GM19238 (cell line): Measurements from ENCODE around the gene SLC6A13.
"Not testable (repeated sequence)": the region's sequence is repeated elsewhere in the genome, so short reads cannot be mapped to it uniquely, and the experiment has no call there.

Experiments used
- DNase-seq: peaks from one replicate; pipeline ENCODE4 v3.0.0; 2011; ENCODE audit warnings: low spot score; ENCODE audit not compliant: insufficient read length

The SLC6A13 gene

DNA sequence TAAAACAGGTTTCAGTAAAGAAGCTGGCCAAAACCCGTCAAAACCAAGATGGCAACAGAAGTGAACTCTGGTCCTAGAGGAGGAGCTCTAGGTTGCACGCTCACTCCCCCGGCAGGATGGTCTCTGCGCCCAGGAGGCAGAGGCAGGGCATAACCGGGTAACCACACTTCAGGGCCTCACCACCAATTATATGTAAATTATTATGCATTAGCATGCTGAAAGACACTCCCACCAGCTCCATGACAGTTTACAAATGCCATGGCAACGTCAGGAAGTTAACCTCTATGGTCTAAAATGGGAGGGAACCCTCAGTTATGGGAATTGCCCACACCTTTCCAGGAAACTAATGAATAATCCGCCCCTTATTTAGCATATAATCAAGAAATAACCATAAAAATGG, 28.6 kb downstream of the SLC6A13 start:
- DNase-seq = no peak

DNA sequence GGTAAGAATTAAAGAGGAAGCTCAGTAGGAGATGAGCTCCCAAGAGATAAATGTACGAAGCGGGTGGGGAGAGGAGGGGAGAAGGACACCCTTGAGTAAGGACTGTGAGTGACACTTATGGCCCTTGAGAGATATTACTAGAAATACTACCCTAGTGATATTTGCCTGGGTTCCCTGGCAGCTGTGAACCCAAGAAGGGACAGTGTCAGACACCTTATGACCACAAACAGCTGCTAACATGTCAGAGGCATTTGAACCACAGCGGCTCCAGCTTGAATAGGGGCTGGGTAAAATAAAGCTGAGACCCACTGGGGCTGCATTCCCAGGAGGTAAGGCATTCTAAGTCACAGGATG, 29.0 kb downstream of the SLC6A13 start:
- DNase-seq = no peak

DNA sequence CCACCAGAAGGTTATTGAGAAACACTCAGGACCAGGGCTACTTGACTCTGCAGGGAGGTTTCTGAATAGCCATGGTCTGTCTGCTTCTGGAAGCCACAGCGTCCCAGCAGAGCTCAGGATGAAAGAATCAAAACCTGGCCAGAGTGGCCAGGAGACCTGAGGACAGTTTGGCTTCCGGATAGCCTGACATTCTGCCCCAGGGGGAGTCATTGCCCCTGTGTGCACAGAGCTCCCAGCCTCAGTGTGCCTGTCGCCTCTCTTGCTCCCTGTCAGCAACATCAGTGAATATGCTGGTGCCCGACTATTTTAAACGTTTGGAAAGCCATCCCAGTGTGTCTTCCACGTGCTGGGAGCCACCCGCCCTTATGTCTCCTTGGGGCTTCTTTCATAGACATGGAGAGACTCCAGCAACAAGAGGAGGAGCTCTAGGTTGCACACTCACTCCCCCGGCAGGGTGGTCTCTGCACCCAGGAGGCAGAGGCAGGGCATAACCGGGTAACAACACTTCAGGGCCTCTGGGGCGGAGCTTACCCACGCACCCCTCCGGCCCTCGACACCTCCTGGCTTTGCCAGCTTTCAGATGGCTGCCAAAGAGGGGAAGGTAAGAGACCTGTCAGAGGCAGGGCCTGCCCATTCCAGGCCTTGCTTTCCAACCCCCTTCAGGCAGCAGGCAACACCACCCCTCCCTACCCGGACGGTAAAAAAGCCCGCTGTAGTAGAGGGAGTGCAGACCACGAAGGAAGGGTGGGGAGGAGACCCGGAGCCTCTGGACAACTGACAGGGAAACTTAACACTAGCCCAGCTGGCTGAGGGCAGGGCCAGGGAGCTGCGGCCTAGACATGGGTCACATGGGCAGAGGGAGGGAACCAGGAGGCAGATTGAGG, 29.7 kb downstream of the SLC6A13 start:
- no peak for DNase-seq

DNA sequence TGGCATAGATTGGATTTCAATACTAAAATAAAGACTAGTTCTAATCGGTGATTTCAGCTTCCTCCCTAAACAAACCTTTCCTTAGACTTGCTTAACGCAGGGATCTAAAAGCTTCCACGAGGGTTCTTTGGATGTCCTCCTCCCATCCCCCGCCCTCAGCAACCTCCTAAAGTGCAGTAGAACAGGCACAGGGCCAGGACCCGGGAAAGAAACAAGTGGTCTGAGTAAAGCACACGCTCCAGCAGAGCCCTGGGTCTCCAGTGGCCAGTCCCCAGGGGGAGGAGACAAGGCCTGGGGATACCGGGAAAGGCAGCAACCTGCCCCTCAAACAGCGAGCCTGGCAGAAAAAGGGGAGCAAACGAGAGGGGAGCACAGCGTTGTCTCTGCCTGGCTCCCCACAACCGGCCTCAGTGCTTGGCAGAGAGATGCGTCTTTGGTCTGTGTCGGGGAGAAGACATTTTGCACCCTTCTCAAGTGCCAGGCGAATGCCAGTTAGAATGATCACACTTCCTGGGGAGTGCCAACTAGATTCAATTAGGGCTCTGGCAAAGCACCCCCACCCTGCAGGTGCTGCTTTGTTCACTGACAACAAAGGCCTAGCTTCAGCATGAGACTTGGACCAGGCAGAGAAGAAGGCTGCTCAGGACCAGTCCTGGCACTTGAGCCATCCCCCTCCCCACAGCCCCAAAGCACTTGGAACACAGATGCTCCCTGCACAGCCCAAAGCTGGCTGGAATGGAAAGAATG, 31.5 kb downstream of the SLC6A13 start:
- no peak for DNase-seq

DNA sequence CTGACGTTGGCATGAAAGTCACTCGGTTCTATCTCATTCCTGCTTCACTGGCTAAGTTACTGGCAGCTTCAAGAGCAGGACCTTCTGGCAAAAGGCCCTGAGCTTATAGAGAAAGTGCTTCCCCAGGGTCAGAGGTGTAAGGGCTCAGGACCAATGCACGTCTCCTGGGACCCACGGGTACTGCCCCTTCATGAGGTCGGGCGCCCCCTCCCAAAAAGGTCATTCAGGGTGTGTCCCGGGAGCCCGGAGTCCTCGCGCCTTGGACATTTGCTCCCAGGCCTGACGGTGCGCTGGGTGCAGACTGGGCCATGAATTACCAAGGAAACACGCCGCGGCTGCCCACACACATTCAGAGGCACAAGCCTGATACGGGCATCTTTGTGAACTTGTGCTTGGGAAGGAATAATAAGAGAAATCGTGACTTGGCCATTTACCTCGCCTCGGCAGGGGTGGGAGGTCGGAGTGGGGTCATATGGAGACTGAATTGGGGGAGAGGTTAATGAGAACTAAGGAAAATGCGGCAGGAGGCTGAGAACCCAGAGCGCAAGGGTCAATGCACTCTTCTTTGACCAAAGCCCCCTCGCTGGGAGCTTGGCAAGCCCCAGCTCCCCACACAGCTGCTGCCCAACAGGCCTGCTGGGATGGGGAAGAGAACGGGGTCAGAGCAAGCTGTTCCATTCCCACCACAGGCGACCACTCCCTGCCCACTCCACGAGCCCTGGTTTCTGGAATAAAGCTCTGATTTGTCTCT, 33.0 kb downstream of the SLC6A13 start:
- no peak for DNase-seq

DNA sequence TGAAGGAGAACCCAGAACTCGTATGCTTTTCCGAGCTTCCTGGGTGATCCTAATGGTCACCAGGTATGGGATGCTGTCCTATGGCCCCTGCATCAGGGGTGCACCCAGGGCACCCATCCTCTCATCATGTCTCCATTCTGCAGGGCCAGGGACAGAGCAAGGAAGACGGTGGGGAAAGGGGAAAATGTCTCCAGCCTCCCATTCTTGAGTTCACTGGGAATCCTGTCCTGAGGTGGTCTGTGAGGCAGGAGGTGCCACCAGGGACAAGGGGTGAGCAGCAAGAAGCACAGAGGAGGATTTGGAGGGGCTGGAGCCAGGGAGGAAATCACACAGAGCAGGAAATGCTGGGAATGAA, 33.8 kb downstream of the SLC6A13 start:
- no peak for DNase-seq

DNA sequence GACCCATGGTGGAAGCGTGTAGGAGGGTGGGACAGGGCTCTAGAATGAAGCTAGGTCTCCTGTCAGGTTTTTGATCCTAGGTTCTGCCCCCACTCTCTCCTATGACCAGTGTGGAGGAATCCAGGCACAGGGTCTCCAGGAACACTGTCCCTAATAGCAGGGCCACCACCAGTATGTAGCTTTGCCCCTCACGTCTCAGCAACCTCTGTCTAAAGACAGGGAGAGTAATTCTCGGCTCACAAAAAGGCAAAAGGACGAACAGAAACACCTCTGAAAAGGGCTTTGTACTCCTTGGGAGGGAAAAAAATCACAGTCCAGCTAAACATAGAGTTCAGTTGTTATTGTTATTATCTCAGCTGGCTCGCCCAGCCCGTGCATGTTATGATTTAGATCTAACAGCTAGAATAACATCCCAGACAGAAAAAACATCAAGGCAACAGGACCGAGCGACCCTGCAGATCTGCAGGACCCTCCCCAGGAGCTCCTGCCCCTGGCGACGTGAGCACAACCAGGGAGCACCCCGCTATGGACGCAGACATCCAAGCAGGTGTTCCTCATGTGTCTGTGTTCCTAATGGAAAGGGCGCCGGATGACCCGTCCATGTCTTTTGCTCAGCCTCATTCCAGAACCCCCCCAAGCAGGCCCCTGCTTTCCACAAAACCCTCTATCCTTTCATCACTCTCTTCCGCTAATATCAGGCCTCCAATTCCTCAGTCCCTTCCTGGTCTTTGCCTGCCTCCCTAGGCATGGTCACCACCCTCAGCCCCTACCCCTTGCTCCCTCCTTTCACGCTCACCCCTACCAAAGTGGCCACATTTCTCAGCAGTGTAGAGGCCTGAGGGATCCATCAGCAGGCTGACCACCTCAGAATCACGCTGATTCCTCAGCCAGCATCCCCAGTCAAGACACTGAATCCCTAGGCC, 34.5 kb downstream of the SLC6A13 start:
- no peak for DNase-seq

DNA sequence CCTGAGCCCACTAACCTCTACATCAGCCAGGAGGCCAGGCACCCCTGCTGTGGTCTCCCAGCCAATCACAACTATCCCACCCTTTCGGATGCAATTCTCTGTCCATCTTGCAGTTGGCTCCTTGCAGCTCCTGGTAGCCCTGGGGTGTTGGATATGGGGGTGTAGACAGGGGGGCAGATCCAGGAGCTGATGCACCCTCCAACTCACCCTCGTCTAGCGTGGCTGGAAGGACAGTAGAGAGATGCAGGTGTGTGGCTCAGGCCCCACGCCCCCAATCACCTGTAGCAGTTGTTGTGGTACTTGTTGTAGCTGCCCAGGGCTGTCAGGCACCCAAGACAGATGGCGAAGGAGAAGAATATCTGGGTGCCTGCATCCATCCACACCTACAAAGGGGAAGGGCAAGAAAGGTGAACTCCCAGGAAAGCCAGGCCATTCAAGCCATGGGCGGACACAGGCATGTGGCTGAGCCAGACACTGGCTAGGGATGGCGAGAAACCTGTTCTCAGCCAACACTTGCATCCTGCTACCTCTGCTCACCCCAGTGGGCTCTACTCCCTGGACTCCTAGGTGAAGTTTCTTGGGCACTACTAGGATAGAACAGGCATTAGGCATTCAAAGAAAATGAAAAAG, 35.2 kb downstream of the SLC6A13 start:
- no peak for DNase-seq

DNA sequence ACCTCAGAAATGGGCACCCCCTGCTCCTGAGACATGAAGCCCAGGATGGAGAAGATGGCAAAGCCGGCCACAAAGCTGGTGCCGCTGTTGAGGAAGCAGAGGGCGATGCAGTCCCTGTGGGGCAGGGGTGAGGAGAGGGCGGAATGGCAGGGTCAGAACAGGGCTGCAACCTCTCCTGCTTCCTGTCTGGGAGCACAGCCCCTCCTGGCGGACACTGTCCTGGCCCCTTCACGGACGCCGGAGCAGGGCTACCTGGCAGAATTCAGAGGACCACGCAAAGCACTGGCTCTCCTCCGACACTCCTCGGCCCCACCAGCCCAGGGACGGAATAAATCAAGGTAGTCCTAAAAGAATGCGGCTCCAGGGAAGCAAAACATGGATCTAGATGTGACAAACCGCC, 36.2 kb downstream of the SLC6A13 start:
- no peak for DNase-seq

DNA sequence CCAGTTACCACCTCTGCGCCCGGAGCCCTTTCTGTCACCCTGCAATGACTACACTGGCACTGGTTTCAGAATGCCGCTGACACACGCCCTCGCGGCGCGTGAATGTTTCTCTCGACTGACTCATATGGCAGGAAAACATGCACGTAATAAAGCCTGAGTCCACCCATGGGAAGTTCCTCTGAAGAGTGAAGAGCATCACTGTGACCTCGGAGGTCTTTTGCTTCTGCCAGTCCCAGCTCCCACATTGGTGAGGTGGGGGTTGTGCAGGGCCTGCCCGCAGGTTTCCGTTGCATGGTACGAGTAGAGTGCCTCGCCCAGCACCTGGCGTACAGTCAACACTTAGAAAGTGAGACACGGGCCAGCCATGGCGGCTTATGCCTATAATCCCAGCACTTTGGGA, 37.6 kb downstream of the SLC6A13 start:
- DNase-seq = no peak

DNA sequence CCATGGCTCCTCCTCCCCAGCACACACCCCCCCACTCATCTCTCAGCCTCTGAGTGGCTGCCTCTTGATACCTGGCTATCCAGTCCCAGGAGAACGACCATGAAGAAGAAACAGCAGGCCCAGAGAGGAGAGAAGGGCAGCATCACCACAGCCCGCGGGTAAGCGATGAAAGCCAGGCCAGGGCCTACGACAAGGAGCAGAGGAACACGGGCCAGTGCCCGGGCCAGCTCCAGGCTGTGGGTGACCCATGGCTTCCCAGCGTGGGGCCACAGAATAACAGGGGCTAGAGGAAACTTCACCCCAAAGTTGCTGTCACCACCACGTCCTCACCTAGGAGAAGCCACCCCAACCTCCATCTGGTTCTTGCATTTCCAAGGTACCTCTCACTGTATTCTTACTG, 38.3 kb downstream of the SLC6A13 start:
- DNase-seq = no peak

DNA sequence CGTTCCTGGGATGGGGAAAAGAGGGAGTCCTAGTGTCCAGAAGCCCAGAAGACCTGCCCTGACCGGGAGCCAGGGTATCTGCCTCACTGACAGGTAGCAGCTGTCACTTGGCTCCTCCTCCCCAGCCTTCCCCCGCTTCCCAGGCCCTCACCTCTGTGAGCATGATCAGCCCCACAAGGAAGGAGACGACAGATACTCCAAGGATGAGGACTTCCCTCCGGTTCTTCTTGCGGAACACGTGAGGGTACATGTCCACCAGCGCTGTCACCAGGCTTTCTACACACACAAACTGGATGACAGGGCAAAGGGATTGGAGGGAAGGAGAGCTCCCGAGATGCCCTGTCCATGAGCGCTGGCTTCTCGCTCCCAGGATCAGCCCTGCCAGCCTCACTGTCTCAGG, 38.8 kb downstream of the SLC6A13 start:
- no peak for DNase-seq

DNA sequence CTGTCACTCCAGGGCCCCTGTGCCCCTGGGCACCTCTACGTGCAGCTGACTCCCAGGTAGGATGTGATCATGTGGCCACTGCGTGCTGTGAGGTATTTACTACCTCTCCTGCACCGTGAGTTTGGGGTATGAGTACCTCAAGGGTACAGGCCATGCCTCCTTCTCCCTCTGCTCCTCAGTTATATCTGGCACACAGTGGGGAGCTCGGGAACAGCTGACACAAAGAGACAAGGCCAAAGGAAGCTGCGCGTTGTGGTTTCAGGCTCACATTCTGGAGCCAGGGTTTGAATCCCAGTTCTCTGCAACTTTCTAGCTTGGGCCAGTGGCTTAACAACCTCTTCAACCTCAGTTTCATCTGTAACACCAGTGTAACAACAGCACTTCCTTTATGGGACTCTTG, 40.9 kb downstream of the SLC6A13 start:
- DNase-seq = no peak

DNA sequence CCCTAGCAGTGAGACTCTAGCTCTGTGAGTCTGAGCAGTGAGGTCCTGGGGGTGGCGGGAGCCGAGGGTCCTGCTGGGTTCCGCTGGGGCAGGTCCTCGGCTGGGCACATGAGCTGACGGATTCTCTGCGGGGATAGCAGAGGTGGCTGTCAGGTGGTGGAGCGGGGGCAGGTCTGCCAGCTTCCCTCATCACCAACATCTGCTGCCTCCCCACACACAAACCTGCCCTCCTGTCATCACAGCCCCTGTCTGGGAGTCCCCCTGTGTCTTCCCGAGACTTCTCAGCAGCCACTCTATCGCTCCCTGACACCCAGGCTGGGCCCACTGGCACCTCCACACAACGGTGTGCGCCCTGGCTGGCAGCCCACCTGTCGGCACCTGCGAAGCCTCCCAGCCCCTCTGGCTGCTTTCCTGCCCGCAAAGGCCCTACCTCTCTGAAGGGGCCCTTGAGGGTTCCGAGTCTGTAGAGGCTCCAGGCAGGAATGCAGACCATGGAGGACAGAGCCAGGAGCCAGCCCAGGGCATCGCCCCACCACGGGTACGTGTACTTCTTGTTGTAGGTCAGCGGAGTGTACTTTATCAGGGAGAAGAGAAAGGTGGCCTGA, 41.6 kb downstream of the SLC6A13 start:
- DNase-seq = no peak

DNA sequence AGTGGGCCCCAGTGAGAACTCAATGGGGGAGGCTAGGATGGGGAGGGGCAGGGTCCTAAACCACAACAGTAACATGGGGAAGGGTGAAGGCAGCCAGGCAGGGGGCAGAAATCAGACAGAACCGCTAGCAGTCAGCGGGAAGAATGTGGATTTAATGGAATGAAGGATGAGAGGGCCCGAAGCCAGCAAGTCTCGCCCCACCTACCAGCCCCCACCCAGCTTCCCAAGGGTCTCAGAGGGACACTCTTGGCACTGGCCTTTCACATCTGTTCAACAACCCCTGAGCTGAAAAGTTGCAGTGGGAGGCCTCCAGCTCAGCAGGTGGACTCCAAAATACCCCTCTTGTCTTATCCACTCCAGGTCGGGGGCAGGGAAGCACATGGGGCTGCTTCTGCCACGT, 42.1 kb downstream of the SLC6A13 start:
- DNase-seq = no peak

DNA sequence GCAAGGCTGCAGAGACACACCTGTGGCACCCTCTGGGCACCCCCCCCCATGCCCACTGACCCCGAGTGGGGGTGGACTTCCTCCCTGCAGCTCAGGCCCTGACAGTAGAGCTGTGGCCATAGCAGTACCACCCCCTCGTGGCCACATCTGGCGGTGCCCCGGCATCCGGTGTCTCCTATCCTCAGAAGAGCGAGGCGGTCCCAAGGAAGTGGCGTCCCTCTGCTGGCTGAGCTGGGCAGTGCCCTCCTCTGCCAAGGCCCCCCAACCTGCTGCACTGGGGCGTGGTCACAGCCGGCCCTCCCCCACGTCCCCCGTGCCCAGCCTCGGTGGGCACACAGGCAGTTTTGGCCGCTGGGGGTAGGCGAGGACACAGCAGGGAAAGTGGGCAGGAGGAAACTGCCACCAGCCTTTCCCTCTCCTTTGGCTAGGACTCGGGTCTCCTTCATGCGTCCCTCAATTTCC, 42.7 kb downstream of the SLC6A13 start:
- DNase-seq = peak; percentile 48

DNA sequence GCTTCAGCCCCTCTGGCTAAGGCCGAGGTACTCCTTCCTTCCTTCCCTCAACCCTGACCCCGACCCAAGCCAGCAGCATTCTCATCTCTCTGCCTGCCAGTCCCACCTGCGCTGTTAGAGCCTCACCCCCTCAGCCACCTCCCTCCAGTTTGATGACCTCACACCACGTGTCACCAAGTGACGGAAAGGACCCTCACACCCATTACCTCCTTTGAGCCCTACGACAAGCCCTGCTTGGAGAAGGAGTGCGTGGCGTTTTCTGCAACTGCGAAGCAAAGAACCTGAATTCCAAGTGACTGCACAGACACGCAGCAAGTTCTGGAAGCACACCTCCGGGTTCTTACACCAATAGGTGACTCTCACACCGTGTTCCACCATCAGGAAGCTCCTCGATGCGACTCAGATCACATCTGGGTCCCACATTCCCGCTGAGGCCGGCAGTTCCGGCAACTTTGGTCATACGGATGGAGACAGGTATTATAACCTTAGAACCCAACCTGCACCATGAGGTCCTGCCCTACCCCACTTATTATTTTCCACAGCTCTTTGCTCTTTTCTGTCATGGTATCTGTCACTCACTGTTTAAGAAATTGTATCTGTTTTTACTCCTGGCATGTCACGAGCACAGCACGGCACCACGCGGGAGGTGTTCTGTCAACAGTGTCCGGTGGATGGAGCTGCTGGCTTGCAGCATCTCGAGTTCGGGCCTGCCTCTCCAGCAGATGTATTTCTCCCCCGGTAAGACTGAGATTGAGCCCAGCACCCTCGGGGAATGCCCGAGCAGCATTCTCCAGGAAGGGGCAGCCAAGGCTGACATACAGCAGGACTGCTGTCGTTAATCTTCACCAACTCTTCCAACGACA, 43.7 kb downstream of the SLC6A13 start:
- DNase-seq = no peak

DNA sequence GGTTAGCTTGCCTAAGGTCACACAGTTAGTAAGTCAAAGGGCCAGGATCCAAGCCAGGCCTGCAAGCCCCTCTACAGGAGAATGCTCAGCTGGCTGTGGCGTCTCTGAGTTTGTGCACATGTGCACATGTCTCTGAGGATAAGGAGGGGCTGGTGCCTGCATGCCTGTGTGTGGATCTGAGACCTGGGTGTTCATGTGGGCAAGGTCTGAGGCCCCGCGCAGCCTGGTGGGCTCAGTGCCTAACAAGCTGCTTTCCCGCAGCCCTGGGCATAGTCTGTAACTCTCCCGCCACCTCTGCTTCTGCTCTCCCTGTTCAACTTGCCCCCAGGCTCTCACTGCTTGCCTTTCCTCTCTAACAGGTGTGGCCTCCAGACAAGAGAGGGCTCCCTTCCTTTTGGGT, 44.4 kb downstream of the SLC6A13 start:
- DNase-seq = no peak

DNA sequence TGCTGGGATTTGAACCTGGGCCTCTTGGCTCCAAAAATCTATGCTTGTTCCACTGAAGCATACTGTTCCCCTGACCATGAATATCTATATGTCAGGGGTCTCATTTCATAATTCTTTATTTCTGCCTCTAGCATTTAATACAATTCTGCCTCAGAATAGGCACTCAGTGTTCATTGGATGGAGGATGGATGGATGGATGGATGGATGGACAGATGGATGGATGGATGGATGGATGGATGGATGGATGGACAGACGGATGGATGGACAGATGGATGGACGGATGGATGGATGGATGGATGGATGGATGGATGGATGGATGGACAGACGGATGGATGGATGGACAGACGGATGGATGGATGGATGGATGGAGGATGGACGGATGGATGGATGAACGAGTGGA, 45.6 kb downstream of the SLC6A13 start:
- DNase-seq = not testable (repeated sequence)
